ENCODE measurements around the gene DIP2C. TPM values are rescaled to one million over a fixed set of nuclear protein-coding genes. Genes with fewer than 3 reads are reported as not detected.

DIP2C gene
- total RNA-seq, 1 donor from 2014 or later = 10.1 TPM

DNA sequence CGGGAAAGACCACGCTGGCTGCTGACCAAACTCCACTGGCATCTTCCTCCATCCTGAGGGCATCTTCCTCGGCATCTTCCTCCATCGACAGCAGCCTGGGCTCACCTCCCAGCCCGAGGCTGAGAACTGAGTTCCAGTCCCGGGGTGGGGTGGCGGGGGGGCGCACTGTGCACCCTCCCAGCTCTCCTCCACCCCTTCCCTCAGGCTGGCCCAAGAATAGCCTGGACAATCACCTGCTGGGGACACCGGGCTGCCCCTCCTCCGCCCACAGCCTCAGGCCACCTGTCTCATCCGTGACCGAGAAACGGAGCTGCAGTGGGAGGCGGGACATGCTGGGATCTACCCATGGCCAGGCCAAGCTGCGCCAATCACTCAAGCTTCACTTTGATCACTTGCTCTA, 37.2 kb downstream of the DIP2C start:
- no peak overlapping the region for H3K4me3 ChIP-seq
- H3K9me3 ChIP-seq (ENCODE audit: low read depth) = no peaks in the 10 kb centered on the region
- no peak overlapping the region for H3K27ac ChIP-seq
- H3K9ac ChIP-seq = no peak overlapping the region
- no peaks in the 10 kb centered on the region for H3K27me3 ChIP-seq
- peaks cover 79% of the 10 kb centered on the region for H3K79me2 ChIP-seq (ENCODE audit: low read depth)
- Mint-ChIP-seq H3K36me3 (peaks cover 5% of the 10 kb centered on the region), H3K4me3 (no peak overlapping the region), H3K27me3 (ENCODE audit: insufficient read depth, low read depth) (peaks cover 2% of the 10 kb centered on the region), H3K9me3 (no peaks in the 10 kb centered on the region), H3K4me1 (peaks cover 16% of the 10 kb centered on the region), H3K27ac (peak overlapping the region; percentile 27)
- H3K36me3 ChIP-seq = no peaks in the 10 kb centered on the region
- peaks cover 5% of the 10 kb centered on the region for H3K4me1 ChIP-seq
- peaks cover 74% of the 10 kb centered on the region for H4K20me1 ChIP-seq (ENCODE audit: low read depth)
- no peak for DNase-seq (ENCODE audit: low spot score)
- peaks cover 4% of the 10 kb centered on the region for H3F3A ChIP-seq (ENCODE audit: low read depth)
- no peak overlapping the region for H3K4me2 ChIP-seq
- no peak for TF ChIP-seq EZH2 (IDR thresholded peaks at IDR 0.05)
- no peak for TF ChIP-seq EZH2phosphoT487 (IDR thresholded peaks at IDR 0.05)
- TF ChIP-seq, protein P1, sequence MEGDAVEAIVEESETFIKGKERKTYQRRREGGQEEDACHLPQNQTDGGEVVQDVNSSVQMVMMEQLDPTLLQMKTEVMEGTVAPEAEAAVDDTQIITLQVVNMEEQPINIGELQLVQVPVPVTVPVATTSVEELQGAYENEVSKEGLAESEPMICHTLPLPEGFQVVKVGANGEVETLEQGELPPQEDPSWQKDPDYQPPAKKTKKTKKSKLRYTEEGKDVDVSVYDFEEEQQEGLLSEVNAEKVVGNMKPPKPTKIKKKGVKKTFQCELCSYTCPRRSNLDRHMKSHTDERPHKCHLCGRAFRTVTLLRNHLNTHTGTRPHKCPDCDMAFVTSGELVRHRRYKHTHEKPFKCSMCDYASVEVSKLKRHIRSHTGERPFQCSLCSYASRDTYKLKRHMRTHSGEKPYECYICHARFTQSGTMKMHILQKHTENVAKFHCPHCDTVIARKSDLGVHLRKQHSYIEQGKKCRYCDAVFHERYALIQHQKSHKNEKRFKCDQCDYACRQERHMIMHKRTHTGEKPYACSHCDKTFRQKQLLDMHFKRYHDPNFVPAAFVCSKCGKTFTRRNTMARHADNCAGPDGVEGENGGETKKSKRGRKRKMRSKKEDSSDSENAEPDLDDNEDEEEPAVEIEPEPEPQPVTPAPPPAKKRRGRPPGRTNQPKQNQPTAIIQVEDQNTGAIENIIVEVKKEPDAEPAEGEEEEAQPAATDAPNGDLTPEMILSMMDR (IDR thresholded peaks at IDR 0.05) = no peak
- no peak overlapping the region for H2AFZ ChIP-seq (replicated peaks)

DNA sequence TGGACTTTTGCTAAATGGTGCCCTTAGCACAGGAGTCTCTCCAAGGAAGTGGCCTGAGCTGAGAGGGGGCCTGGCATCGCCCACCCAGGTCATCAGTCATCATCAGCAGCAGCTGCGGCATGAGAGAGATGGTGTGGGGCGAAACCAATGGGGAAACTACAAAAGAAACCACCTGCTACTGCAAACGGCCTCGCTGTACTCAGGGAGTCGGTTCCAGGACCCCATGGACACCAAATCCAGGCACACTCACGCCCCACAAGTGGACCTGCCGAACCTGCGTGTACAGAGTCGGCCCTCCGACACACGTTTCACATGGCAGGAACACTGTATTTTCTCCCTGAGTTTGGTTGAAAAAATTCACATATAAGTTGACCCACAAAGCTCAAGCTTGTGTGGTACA, 37.8 kb downstream of the DIP2C start:
- no peak overlapping the region for H3K27ac ChIP-seq
- H3K4me1 Mint-ChIP-seq = peaks cover 16% of the 10 kb centered on the region

DNA sequence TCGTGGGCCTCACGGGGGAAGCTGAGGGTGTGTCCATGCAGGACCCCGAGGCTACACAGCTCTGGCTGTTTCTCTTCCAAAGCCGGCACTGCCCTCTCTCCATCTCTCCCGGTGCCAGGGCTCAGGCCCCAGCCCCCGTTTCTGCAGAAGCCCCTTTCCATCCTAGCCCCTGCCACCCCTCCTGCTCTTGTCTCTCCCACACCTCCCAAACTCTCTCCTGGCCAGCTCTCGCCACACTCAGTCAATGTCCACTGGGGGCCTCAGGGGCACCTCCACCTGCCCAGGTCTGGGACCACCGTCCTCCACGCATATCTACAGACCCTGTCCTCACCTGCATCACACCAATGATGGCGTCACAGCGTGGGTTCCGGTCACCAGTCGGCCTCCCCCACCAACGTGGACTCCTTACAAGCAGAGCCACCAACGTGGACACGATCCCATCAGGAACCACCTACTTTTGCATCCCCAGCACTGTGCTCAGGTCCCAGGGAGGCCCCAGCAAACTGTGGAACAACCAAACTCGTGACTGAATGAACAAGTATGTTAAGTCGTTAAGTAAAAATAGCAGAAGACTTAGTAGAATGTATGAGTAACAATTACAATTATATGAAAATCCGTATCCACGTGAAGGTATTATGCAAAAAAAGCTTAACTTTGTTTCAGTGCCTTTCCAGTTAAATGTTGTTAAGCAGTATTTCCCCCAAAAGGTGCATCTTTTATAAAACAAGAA, 38.4 kb downstream of the DIP2C start:
- Histone ChIP-seq H2AFZ (replicated peaks) (no peak overlapping the region), H3K4me3 (no peak overlapping the region), H3K4me1 (peaks cover 5% of the 10 kb centered on the region), H3K4me2 (no peak overlapping the region), H3K27ac (no peak overlapping the region), H3K79me2 (ENCODE audit: low read depth) (peaks cover 80% of the 10 kb centered on the region), H3F3A (ENCODE audit: low read depth) (peaks cover 10% of the 10 kb centered on the region), H4K20me1 (ENCODE audit: low read depth) (peaks cover 76% of the 10 kb centered on the region), H3K9me3 (ENCODE audit: low read depth) (no peaks in the 10 kb centered on the region), H3K36me3 (no peaks in the 10 kb centered on the region), H3K27me3 (no peaks in the 10 kb centered on the region), H3K9ac (no peak overlapping the region)
- Mint-ChIP-seq H3K9me3 (peaks cover 3% of the 10 kb centered on the region), H3K27ac (peak overlapping the region; percentile 1), H3K36me3 (peaks cover 5% of the 10 kb centered on the region), H3K4me3 (no peak overlapping the region), H3K27me3 (ENCODE audit: insufficient read depth, low read depth) (peaks cover 2% of the 10 kb centered on the region), H3K4me1 (peaks cover 16% of the 10 kb centered on the region)
- TF ChIP-seq, protein P1 (IDR thresholded peaks at IDR 0.05) = no peak
- no peak for TF ChIP-seq EZH2 (IDR thresholded peaks at IDR 0.05)
- no peak for TF ChIP-seq EZH2phosphoT487 (IDR thresholded peaks at IDR 0.05)
- DNase-seq (ENCODE audit: low spot score) = no peak

More for the DNA sequence above, 37.8 kb downstream of the DIP2C start:
- Histone ChIP-seq H4K20me1 (ENCODE audit: low read depth) (peaks cover 76% of the 10 kb centered on the region), H3K9ac (no peak overlapping the region), H3F3A (ENCODE audit: low read depth) (peaks cover 9% of the 10 kb centered on the region), H3K36me3 (no peaks in the 10 kb centered on the region), H3K4me1 (peaks cover 5% of the 10 kb centered on the region), H3K4me3 (no peak overlapping the region), H3K4me2 (no peak overlapping the region), H2AFZ (replicated peaks) (no peak overlapping the region), H3K79me2 (ENCODE audit: low read depth) (peaks cover 84% of the 10 kb centered on the region), H3K27me3 (no peaks in the 10 kb centered on the region), H3K9me3 (ENCODE audit: low read depth) (no peaks in the 10 kb centered on the region)
- no peak for TF ChIP-seq EZH2phosphoT487 (IDR thresholded peaks at IDR 0.05)
- no peak for TF ChIP-seq EZH2 (IDR thresholded peaks at IDR 0.05)
- TF ChIP-seq, protein P1 (IDR thresholded peaks at IDR 0.05) = no peak
- Mint-ChIP-seq H3K36me3 (peaks cover 5% of the 10 kb centered on the region), H3K4me3 (no peak overlapping the region), H3K27ac (no peak overlapping the region), H3K27me3 (ENCODE audit: insufficient read depth, low read depth) (peaks cover 2% of the 10 kb centered on the region), H3K9me3 (no peaks in the 10 kb centered on the region)
- no peak for DNase-seq (ENCODE audit: low spot score)

Data from neural progenitor cell (in vitro differentiated cells).